Neural progenitor cell (in vitro differentiated cells): ENCODE data around the gene TPCN1. TPM values are rescaled to one million over a fixed set of nuclear protein-coding genes. Genes with fewer than 3 reads are reported as not detected.

Source experiments
- DNase-seq: peaks from one replicate; pipeline ENCODE4 v3.0.0-alpha.2; 2016; ENCODE audit warnings: low spot score
- H2AFZ ChIP-seq: fragments of 200-600 bp; sonication (generic); replicated peaks from 2 replicates; pipeline ENCODE4 v1.6.1; 2016; ENCODE audit warnings: antibody characterized with exemption
- H3F3A ChIP-seq: fragments of 200-600 bp; sonication (generic); 2 replicates; pipeline ENCODE4 v1.6.1; 2016; ENCODE audit warnings: antibody characterized with exemption, low read depth
- H3K27ac ChIP-seq: fragments of 200-600 bp; sonication (generic); 2 replicates; pipeline ENCODE4 v1.5.1; 2016; ENCODE audit warnings: mild to moderate bottlenecking
- H3K27me3 ChIP-seq: fragments of 200-600 bp; sonication (generic); 2 replicates; pipeline ENCODE4 v1.6.1; 2016; ENCODE audit warnings: mild to moderate bottlenecking, moderate library complexity
- H3K36me3 ChIP-seq: fragments of 200-600 bp; sonication (generic); 2 replicates; pipeline ENCODE4 v1.5.1; 2016
- H3K4me1 ChIP-seq: fragments of 200-600 bp; sonication (generic); 2 replicates; pipeline ENCODE4 v1.6.1; 2016; ENCODE audit warnings: mixed run types
- H3K4me2 ChIP-seq: fragments of 200-600 bp; sonication (generic); 2 replicates; pipeline ENCODE4 v1.6.1; 2016
- H3K4me3 ChIP-seq: fragments of 200-600 bp; sonication (generic); 2 replicates; pipeline ENCODE4 v1.5.1; 2016
- H3K79me2 ChIP-seq: fragments of 200-600 bp; sonication (generic); 2 replicates; pipeline ENCODE4 v1.6.1; 2016; ENCODE audit warnings: low read depth
- H3K9ac ChIP-seq: fragments of 200-600 bp; sonication (generic); 2 replicates; pipeline ENCODE4 v1.6.1; 2016
- H3K9me3 ChIP-seq: fragments of 200-600 bp; sonication (generic); 2 replicates; pipeline ENCODE4 v1.5.1; 2016; ENCODE audit warnings: low read depth
- H4K20me1 ChIP-seq: fragments of 200-600 bp; sonication (generic); 2 replicates; pipeline ENCODE4 v1.6.1; 2016; ENCODE audit warnings: low read depth
- H3K27ac Mint-ChIP-seq: 3 replicates; pipeline ENCODE4 v1.8.0; 2021; ENCODE audit warnings: mixed read lengths
- H3K27me3 Mint-ChIP-seq: 2 replicates; pipeline ENCODE4 v1.8.0; 2022; ENCODE audit warnings: low read depth, mild to moderate bottlenecking, inconsistent platforms, moderate library complexity, mixed read lengths; ENCODE audit not compliant: insufficient read depth
- H3K36me3 Mint-ChIP-seq: 3 replicates; pipeline ENCODE4 v1.8.0; 2021; ENCODE audit warnings: mixed read lengths
- H3K4me1 Mint-ChIP-seq: 3 replicates; pipeline ENCODE4 v1.8.0; 2021; ENCODE audit warnings: mixed read lengths
- H3K4me3 Mint-ChIP-seq: 3 replicates; pipeline ENCODE4 v1.8.0; 2021; ENCODE audit warnings: mild to moderate bottlenecking, moderate library complexity, mixed read lengths
- H3K9me3 Mint-ChIP-seq: 3 replicates; pipeline ENCODE4 v1.8.0; 2020; ENCODE audit warnings: mixed read lengths
- CTCF ChIP-seq: fragments of 200-600 bp; sonication (generic); IDR thresholded peaks from 2 replicates; pipeline ENCODE4 v1.5.1; 2017; ENCODE audit warnings: antibody characterized with exemption, mild to moderate bottlenecking
- EZH2 ChIP-seq: fragments of 200-600 bp; sonication (generic); IDR thresholded peaks from 2 replicates; pipeline ENCODE4 v1.6.1; 2017; ENCODE audit warnings: antibody characterized with exemption, mild to moderate bottlenecking, moderate library complexity
- EZH2phosphoT487 ChIP-seq: fragments of 200-600 bp; sonication (generic); IDR thresholded peaks from 2 replicates; pipeline ENCODE4 v1.6.1; 2017; ENCODE audit warnings: antibody characterized with exemption
- total RNA-seq: library from RNA; depleted of rRNA; stranded (reverse); fragments of >200 nt; gene quantifications from 2 replicates; pipeline ENCODE4 v1.2.3, GENCODE V29; 2015; ENCODE audit warnings: low replicate concordance

Gene TPCN1
- total RNA-seq, 1 donor from 2014 or later: 12.2 TPM

GRCh38 chr12:113240395-113240794, 19.1 kb downstream of the TPCN1 start:
- H3K4me3 ChIP-seq: no peak overlapping the region
- no peak overlapping the region for H2AFZ ChIP-seq
- no peak overlapping the region for H3K4me2 ChIP-seq
- H4K20me1 ChIP-seq: no peaks in the 10 kb centered on the region
- Mint-ChIP-seq H3K27me3 (peaks cover 5% of the 10 kb centered on the region), H3K36me3 (no peaks in the 10 kb centered on the region), H3K4me3 (no peak overlapping the region), H3K4me1 (peaks cover 63% of the 10 kb centered on the region), H3K9me3 (no peaks in the 10 kb centered on the region), H3K27ac (no peak overlapping the region)
- no peaks in the 10 kb centered on the region for H3K79me2 ChIP-seq
- H3K9ac ChIP-seq: no peak overlapping the region
- no peak for DNase-seq
- no peaks in the 10 kb centered on the region for H3K4me1 ChIP-seq
- H3K9me3 ChIP-seq: no peaks in the 10 kb centered on the region
- H3K27ac ChIP-seq: no peak overlapping the region
- H3K36me3 ChIP-seq: no peaks in the 10 kb centered on the region
- H3F3A ChIP-seq: peaks cover 8% of the 10 kb centered on the region
- TF ChIP-seq EZH2phosphoT487 (no peak), CTCF (no peak), EZH2 (no peak)
- H3K27me3 ChIP-seq: no peaks in the 10 kb centered on the region

GRCh38 chr12:113241191-113242025, 20.1 kb downstream of the TPCN1 start:
- no peak overlapping the region for H3K4me3 Mint-ChIP-seq
- TF ChIP-seq EZH2: no peak
- no peak for TF ChIP-seq EZH2phosphoT487
- TF ChIP-seq CTCF: no peak
- no peaks in the 10 kb centered on the region for H3K27me3 ChIP-seq
- no peaks in the 10 kb centered on the region for H3K79me2 ChIP-seq
- no peaks in the 10 kb centered on the region for H4K20me1 ChIP-seq
- no peak for DNase-seq
- no peak overlapping the region for H3K9ac ChIP-seq
- H3K27me3 Mint-ChIP-seq: peaks cover 7% of the 10 kb centered on the region
- no peak overlapping the region for H2AFZ ChIP-seq
- no peaks in the 10 kb centered on the region for H3K36me3 Mint-ChIP-seq
- H3F3A ChIP-seq: peaks cover 18% of the 10 kb centered on the region
- H3K27ac Mint-ChIP-seq: peak overlapping the region; percentile 69
- peaks cover 10% of the 10 kb centered on the region for H3K4me1 ChIP-seq
- no peaks in the 10 kb centered on the region for H3K36me3 ChIP-seq
- no peaks in the 10 kb centered on the region for H3K9me3 ChIP-seq
- H3K9me3 Mint-ChIP-seq: no peaks in the 10 kb centered on the region
- H3K27ac ChIP-seq: no peak overlapping the region
- no peak overlapping the region for H3K4me2 ChIP-seq
- peaks cover 65% of the 10 kb centered on the region for H3K4me1 Mint-ChIP-seq
- no peak overlapping the region for H3K4me3 ChIP-seq

GRCh38 chr12:113242026-113242418, 20.8 kb downstream of the TPCN1 start:
- peaks cover 18% of the 10 kb centered on the region for H3F3A ChIP-seq
- no peaks in the 10 kb centered on the region for H4K20me1 ChIP-seq
- TF ChIP-seq EZH2 (no peak), EZH2phosphoT487 (no peak), CTCF (no peak)
- peaks cover 13% of the 10 kb centered on the region for H3K4me1 ChIP-seq
- no peaks in the 10 kb centered on the region for H3K36me3 ChIP-seq
- Mint-ChIP-seq H3K27ac (no peak overlapping the region), H3K4me3 (no peak overlapping the region), H3K27me3 (peaks cover 7% of the 10 kb centered on the region), H3K9me3 (no peaks in the 10 kb centered on the region), H3K36me3 (no peaks in the 10 kb centered on the region), H3K4me1 (peaks cover 66% of the 10 kb centered on the region)
- H3K4me3 ChIP-seq: no peak overlapping the region
- no peak overlapping the region for H3K9ac ChIP-seq
- H3K9me3 ChIP-seq: no peaks in the 10 kb centered on the region
- H3K27me3 ChIP-seq: no peaks in the 10 kb centered on the region
- H2AFZ ChIP-seq: no peak overlapping the region
- no peaks in the 10 kb centered on the region for H3K79me2 ChIP-seq
- H3K4me2 ChIP-seq: no peak overlapping the region
- no peak for DNase-seq
- no peak overlapping the region for H3K27ac ChIP-seq
